Measurements from ENCODE around the gene PTPRN2.
"Not testable (repeated sequence)": the region's sequence is repeated elsewhere in the genome, so short reads cannot be mapped to it uniquely, and the experiment has no call there.

Gene PTPRN2

GRCh38 chr7:157595086-157595855, 992.4 kb downstream of the PTPRN2 start:
- no peak for DNase-seq

DNA sequence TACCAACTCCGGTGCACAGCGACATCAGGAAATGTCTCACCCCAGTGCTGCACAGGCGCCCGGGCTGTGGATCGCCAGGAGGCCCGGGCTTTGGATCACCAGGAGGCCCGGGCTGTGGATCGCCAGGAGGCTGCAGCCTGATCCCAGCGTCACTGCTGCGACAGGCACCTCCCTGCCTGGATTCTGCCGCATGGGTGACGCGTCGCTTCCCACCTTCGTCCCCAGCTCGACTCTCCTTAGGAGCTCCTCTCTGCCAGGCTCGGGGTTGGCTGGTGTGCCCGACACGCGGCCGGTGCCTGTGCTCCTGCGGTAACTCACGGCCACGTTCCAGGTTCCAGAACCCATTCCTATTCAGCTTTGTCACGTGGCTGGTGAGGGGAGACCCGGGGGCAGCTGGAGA, 993.3 kb downstream of the PTPRN2 start:
- DNase-seq = no peak

DNA sequence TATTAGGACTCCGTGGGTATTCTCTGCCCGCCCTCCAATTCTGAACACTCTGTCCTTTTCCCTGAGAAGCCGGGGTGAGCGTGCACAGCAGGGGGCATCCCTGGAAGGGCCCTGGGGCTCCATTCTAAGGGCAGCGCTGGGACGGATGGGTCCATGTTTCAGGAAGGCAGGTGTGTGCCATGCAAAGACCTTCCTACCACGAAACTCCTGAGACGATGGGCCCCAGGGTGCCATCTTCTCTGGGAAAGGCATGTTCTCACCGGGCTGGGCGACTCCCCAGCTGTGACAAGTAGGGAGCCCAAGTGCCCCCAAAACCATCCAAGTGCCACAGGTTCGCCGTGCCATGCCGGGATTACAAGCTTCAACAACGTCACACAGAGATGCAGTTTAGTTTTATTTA, 994.1 kb downstream of the PTPRN2 start:
- DNase-seq = no peak

- not testable (repeated sequence) for DNase-seq
Measured at GRCh38 chr7:157592636-157593320, 994.8 kb downstream of the PTPRN2 start.

- no peak for DNase-seq
Measured at GRCh38 chr7:157590526-157590925, 997.1 kb downstream of the PTPRN2 start.

- DNase-seq = no peak
Measured at GRCh38 chr7:157589680-157590079, 997.9 kb downstream of the PTPRN2 start.

- DNase-seq = no peak
Measured at GRCh38 chr7:157587805-157588560, 999.6 kb downstream of the PTPRN2 start.

- DNase-seq = no peak
Measured at GRCh38 chr7:157587051-157587804, 1000.4 kb downstream of the PTPRN2 start.

DNA sequence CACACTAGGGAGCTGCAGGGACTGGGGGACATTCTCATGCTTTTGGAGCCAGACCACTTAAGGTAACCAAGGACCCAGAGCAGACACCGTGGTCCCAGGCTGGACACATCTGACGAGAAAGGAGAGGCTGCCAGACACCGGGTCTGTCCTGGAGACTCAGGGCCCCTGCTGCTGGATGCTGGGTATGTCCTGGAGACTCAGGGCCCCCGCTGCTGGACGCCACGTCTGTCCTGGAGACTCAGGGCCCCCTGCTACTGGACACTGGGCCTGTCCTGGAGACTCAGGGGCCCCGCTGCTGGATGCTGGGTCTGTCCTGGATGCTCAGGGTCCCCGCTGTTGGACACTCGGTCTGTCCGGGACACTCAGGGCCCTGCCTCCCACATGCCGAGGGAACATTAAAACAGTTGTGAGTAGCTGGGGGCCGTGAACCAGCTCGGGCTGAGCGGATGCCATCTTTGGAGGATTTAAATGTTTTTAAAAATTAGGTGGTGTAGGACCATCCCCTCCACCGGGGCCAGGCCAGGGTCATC, 1001.1 kb downstream of the PTPRN2 start:
- DNase-seq = no peak

DNA sequence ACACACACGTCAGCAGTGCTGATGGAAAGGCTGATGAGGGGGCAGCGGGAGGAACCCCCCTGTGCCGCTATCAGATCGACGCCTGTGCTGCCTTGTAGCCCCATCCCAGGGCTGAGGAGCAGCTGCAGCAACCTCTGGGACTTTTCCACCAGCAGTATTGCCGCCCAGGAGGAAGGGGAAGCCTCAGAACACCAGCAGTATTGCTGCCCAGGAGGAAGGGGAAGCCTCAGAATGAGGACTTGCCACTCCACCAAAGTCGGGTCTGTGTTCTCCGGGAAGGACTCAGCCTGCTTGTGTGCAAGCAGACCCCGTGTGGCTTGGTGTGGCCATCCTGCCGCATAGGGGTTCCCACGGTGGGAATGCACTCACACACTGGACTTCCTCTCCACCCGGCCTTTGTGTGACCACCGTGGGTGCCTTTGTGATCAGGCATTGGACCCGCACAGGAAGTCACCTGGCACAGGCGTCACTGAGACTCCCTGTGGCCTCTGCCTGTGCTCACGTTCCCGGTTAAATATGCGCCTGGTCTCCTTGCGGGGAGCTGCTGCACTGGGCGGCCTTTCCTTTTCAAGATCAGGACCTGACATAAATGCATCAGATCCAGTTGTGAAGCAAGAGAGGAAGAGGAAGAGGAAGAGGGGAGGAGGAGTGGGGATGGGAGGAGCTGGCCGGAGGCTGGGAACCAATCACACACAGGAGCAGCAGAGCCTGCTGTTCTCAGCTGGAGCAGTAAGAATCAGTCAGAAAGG, 1002.3 kb downstream of the PTPRN2 start:
- DNase-seq = no peak

GRCh38 chr7:157584420-157584819, 1003.2 kb downstream of the PTPRN2 start:
- no peak for DNase-seq

DNA sequence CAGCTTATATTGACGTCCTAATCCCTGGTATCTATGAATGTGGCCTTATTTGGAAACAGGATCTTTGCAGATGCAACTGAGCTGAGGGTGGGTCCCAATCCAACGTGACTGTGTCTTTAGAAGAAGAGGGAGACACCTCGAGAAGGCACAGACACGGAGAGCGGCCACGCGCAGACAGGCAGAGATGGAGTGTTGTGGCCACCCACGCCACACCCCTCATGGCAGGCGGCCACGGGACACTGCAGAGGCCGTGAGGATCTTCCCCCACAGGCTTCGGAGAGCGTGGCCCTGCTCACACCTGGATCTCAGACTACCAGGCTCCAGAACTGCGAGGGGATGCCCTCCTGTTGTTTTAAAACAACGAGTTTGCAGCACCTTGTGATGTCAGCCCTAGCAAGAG, 1005.9 kb downstream of the PTPRN2 start:
- DNase-seq = no peak

DNA sequence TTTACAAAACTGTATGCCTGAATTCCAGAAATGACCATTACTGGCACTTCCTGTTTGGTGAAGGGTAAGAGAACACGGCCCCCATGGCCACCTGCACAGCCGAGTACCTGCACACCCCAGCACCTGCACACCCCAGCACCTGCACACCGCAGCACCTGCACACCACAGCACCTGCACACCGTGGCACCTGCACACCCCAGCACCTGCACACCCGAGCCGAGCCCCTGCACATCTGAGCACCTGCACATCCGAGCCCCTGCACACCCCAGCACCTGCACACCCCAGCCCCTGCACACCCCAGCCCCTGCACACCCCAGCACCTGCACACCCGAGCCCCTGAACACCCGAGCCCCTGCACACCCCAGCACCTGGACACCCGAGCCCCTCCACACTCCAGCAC, 1007.3 kb downstream of the PTPRN2 start:
- no peak for DNase-seq

DNA sequence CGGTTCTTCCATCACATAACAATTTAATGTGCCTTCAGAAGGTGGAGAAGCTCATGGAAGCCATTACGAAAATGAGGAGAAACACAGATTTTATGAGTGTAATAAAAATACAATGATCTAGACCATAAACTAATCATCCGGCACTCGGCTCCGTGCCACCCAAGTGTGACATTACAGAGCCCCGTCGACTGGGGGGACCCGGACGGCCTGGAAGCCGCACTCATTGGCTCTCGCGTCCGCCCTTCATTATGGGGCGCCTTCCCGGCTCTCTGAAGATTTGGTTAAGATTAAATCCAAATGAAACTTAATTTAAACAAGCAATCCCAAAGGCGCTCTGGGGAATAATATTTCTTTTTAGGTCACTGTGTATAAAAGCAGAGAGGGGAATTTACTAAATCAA, 1008.2 kb downstream of the PTPRN2 start:
- no peak for DNase-seq

DNA sequence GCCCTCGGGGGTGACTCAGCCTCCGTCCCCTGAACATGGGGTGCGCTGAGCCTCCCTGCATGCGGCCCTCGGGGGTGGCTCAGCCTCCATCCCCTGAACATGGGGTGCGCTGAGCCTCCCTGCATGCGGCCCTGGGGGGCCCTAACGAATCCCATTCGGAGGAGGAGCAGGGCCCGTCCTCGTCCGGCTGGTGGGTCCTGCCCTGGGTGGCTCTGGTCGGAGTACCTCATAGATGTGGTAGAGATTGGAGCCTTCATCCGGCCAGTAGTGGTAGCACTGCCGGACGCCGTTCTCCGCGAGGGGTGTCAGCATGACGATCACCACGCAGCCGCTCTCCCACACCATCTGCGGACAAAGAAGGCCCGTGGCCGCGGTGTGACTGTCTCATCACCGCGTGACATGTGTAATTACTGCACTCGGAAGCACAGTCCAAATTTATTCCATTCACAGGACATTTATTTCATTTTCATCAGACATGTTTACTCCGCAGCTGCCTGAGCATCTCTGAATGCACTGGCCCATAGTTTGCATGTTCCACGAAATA, 1009.8 kb downstream of the PTPRN2 start:
- DNase-seq = no peak

DNA sequence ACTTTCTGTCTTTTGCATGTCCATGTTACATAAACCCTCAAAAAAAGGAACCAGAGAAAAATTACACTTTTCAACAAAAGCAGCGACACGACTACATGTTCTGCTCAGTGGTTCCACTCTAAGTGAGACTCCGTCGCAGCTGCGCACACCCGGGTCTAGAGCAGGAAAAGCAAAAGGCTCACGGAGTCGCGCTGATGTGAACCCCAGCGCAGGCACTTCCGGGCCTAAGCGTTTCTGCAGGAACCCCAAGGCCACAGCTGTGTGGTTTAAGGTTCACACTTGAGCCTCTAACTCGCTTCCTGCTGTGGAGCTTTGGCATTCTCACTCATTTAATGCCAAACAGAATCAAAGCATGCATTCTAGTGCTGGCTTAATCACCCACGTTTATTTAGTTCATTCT, 1010.6 kb downstream of the PTPRN2 start:
- DNase-seq = no peak

- DNase-seq = no peak
Measured at GRCh38 chr7:157576415-157576814, 1011.2 kb downstream of the PTPRN2 start.

GRCh38 chr7:157575777-157576176, 1011.8 kb downstream of the PTPRN2 start:
- DNase-seq = no peak

- no peak for DNase-seq
Measured at GRCh38 chr7:157574914-157575586, 1012.6 kb downstream of the PTPRN2 start.

- DNase-seq = no peak
Measured at GRCh38 chr7:157574120-157574825, 1013.4 kb downstream of the PTPRN2 start.

Data from fibroblast of upper back skin (primary cell).